ENCODE data around the gene ASXL1. TPM values are rescaled to one million over a fixed set of nuclear protein-coding genes. Genes with fewer than 3 reads are reported as not detected.
"Not testable (repeated sequence)": the region's sequence is repeated elsewhere in the genome, so short reads cannot be mapped to it uniquely, and the experiment has no call there.

Gene ASXL1
- total RNA-seq, 6 experiments from 2014 or later = 49.0 to 62.4 (median 54.4) TPM

DNA sequence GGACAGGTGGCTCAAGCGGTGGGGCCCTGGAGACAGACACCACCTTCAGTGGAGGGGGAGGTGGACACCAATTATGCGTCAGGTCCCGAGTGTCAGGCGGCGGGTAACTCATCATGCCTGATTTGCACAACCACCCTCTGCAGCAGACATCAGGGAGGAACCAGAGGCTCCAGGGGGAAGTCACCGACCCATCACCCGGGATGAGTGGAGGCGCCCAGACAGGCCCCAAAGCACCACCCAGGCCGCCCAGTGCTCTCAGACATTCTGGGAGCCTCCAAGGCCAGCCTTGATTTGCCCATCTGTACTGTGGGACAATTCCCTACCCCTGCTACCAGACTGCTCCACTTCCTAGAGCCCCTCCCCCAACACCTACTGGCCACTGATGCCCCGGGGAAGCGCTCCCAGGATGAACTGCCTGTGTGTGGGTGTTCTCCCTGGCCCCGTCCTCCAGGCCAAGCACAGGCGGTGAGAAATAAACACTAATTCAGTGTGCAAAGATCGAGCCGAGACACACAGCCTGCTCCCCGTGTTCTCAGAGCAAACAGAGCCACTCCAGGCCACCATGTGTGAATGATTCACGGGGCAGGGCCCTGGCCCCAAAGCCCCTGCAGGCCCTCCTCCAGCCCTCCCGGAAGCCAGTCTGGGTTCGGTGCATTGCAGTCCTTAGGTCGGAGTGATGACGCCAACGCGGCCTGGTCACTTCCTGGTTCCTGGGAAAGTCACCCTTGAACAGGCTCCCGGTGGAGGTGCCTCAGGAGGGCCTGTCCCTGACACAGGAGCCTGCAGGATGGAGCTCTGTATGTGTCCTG, 107.2 kb downstream of the ASXL1 start:
- H3K9me3 Mint-ChIP-seq = no peaks in the 10 kb centered on the region
- peaks cover 20% of the 10 kb centered on the region for H3K4me1 Mint-ChIP-seq (ENCODE audit: low read depth)
- H3K27me3 Mint-ChIP-seq (ENCODE audit: insufficient read depth) = no peaks in the 10 kb centered on the region
- DNase-seq = peak; percentile 80
- H3K36me3 Mint-ChIP-seq (ENCODE audit: low read depth) = no peaks in the 10 kb centered on the region
- H3K4me3 Mint-ChIP-seq = peak overlapping the region; percentile 67
- TF ChIP-seq, protein P1, sequence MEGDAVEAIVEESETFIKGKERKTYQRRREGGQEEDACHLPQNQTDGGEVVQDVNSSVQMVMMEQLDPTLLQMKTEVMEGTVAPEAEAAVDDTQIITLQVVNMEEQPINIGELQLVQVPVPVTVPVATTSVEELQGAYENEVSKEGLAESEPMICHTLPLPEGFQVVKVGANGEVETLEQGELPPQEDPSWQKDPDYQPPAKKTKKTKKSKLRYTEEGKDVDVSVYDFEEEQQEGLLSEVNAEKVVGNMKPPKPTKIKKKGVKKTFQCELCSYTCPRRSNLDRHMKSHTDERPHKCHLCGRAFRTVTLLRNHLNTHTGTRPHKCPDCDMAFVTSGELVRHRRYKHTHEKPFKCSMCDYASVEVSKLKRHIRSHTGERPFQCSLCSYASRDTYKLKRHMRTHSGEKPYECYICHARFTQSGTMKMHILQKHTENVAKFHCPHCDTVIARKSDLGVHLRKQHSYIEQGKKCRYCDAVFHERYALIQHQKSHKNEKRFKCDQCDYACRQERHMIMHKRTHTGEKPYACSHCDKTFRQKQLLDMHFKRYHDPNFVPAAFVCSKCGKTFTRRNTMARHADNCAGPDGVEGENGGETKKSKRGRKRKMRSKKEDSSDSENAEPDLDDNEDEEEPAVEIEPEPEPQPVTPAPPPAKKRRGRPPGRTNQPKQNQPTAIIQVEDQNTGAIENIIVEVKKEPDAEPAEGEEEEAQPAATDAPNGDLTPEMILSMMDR (IDR thresholded peaks at IDR 0.05) = no peak
- peak overlapping the region; percentile 98 for H3K27ac Mint-ChIP-seq

GRCh38 chr20:32465901-32466675, 108.0 kb downstream of the ASXL1 start:
- H3K27me3 Mint-ChIP-seq (ENCODE audit: insufficient read depth); DNase-seq; H3K36me3 Mint-ChIP-seq (ENCODE audit: low read depth); H3K9me3 Mint-ChIP-seq: not testable (repeated sequence)
- H3K27ac Mint-ChIP-seq = peak overlapping the region; percentile 98
- peaks cover 22% of the 10 kb centered on the region for H3K4me1 Mint-ChIP-seq (ENCODE audit: low read depth)
- H3K4me3 Mint-ChIP-seq = peak overlapping the region; percentile 67

- H3K27me3 Mint-ChIP-seq (ENCODE audit: insufficient read depth) = no peaks in the 10 kb centered on the region
- H3K36me3 Mint-ChIP-seq (ENCODE audit: low read depth) = peaks cover 7% of the 10 kb centered on the region; the same call in 1 of the 2 replicates
- no peaks in the 10 kb centered on the region for H3K9me3 Mint-ChIP-seq
- DNase-seq = no peak
- peak overlapping the region; percentile 98 for H3K27ac Mint-ChIP-seq
- H3K4me1 Mint-ChIP-seq (ENCODE audit: low read depth) = peaks cover 22% of the 10 kb centered on the region
- no peak overlapping the region for H3K4me3 Mint-ChIP-seq
- TF ChIP-seq, protein P1 (IDR thresholded peaks at IDR 0.05) = no peak
Measured at GRCh38 chr20:32466739-32467505, 108.8 kb downstream of the ASXL1 start.

- DNase-seq = no peak
- Mint-ChIP-seq H3K4me1 (ENCODE audit: low read depth) (peaks cover 22% of the 10 kb centered on the region), H3K36me3 (ENCODE audit: low read depth) (peaks cover 7% of the 10 kb centered on the region; the same call in 1 of the 2 replicates), H3K9me3 (no peaks in the 10 kb centered on the region), H3K27me3 (ENCODE audit: insufficient read depth) (peaks cover 2% of the 10 kb centered on the region; the same call in 1 of the 2 replicates), H3K27ac (peak overlapping the region; percentile 5; the same call in 1 of the 2 replicates), H3K4me3 (no peak overlapping the region)
- TF ChIP-seq, protein P1 (IDR thresholded peaks at IDR 0.05) = no peak
Measured at GRCh38 chr20:32467506-32468312, 109.6 kb downstream of the ASXL1 start.

- H3K27me3 Mint-ChIP-seq (ENCODE audit: insufficient read depth) = peaks cover 2% of the 10 kb centered on the region; the same call in 1 of the 2 replicates
- H3K9me3 Mint-ChIP-seq = no peaks in the 10 kb centered on the region
- no peak overlapping the region for H3K27ac Mint-ChIP-seq
- H3K4me1 Mint-ChIP-seq (ENCODE audit: low read depth) = peaks cover 22% of the 10 kb centered on the region
- H3K4me3 Mint-ChIP-seq = no peak overlapping the region
- TF ChIP-seq, protein P1 (IDR thresholded peaks at IDR 0.05) = no peak
- DNase-seq = no peak
- peaks cover 7% of the 10 kb centered on the region; the same call in 1 of the 2 replicates for H3K36me3 Mint-ChIP-seq (ENCODE audit: low read depth)
Measured at GRCh38 chr20:32468313-32468640, 110.1 kb downstream of the ASXL1 start.
